K562 (cell line): ENCODE results near the gene C22orf39. TPM values are rescaled to one million over a fixed set of nuclear protein-coding genes. Genes with fewer than 3 reads are reported as not detected.
A peak's percentile ranks its signal among the peaks of the same experiment; 100 is the strongest.

Experiments used
- EP300 ChIP-seq: IDR thresholded peaks from 2 replicates; pipeline ENCODE4 v1.6.1; 2012; ENCODE audit warnings: low read length, improper control_type of control experiment
- ID3 ChIP-seq, 2 experiments: fragments of 250-450 bp in 1 of 2; fragments of 450-650 bp in 1 of 2; sonication (Bioruptor Pico) in 1 of 2; IDR thresholded peaks; 2 replicates each; pipeline versions ENCODE4 v1.6.1 to v1.8.0; 2016 to 2021; ENCODE audit warnings: mild to moderate bottlenecking in 2 of 2, moderate library complexity in 2 of 2, missing compliant biosample characterization in 1 of 2, missing genetic modification characterization in 1 of 2
- MGA ChIP-seq: fragments of 450-650 bp; IDR thresholded peaks from 2 replicates; pipeline ENCODE4 v1.6.1; 2016; ENCODE audit warnings: mild to moderate bottlenecking, moderate library complexity
- RUNX1 ChIP-seq: sonication (generic); IDR thresholded peaks from 2 replicates; pipeline ENCODE4 v1.6.1; 2016; ENCODE audit warnings: antibody characterized with exemption, low read depth
- TSHZ1 ChIP-seq: fragments of 250-450 bp; sonication (Bioruptor Pico); IDR thresholded peaks from 2 replicates; pipeline ENCODE4 v1.4.0; 2020; ENCODE audit warnings: mild to moderate bottlenecking, moderate library complexity
- ZBTB34 ChIP-seq: fragments of 250-450 bp; sonication (Bioruptor Pico); IDR thresholded peaks from 2 replicates; pipeline ENCODE4 v1.8.0; 2021; ENCODE audit warnings: mild to moderate bottlenecking, moderate library complexity
- ZNF239 ChIP-seq: fragments of 250-450 bp; sonication (Bioruptor Pico); IDR thresholded peaks from 2 replicates; pipeline ENCODE4 v1.4.0; 2020; ENCODE audit warnings: mild to moderate bottlenecking
- polyA plus RNA-seq, 8 experiments: library from polyadenylated mRNA; depleted of rRNA in 4 of 8; stranded (reverse) in 5 of 8; unstranded in 3 of 8; fragments of >200 nt; fragmentation: Nextera tagmentation in 2 of 8; fragmentation: Illumina TruSeq in 1 of 8; extraction: Ambion mirVana in 2 of 8; extraction: Trizol in 1 of 8; gene quantifications; 2 replicates each; pipeline versions ENCODE4 v1.2.1 to v1.2.3, GENCODE V29; 2011 to 2014; ENCODE audit warnings: inconsistent platforms in 1 of 8, missing spikeins in 1 of 8
- total RNA-seq, 7 experiments: library from RNA; depleted of rRNA in 6 of 7; stranded (reverse); fragments of >200 nt in 6 of 7; fragmentation: Illumina TruSeq in 2 of 7; extraction: Trizol in 2 of 7; gene quantifications; 2 replicates each; pipeline versions ENCODE4 v1.2.1 to v1.2.3, GENCODE V29; 2011 to 2021; ENCODE audit warnings: low replicate concordance in 1 of 7

Gene C22orf39
- total and polyA plus RNA-seq, 9 of the 15 experiments (the other 6 are each of a cell fraction or from before 2014, with no cell fraction given) = 20.4 to 139 (median 66.8) TPM

GRCh38 chr22:19447330-19448075 is at the start of gene C22orf39 (continued):
- TF ChIP-seq TSHZ1 = no peak
- peak; percentile 60; the same call in 1 of the 2 replicates for TF ChIP-seq ZBTB34 (CRISPR knock-in tag)
- peak; percentile 37; the same call in 1 of the 2 replicates for TF ChIP-seq RUNX1
- TF ChIP-seq ID3 (CRISPR knock-in tag; IDR thresholded peaks at IDR 0.05) = no peak
- no peak for TF ChIP-seq ID3 (tag; IDR thresholded peaks at IDR 0.05)
- TF ChIP-seq MGA = no peak
- TF ChIP-seq ZNF239 = no peak
- TF ChIP-seq EP300 = 0 out of 2 replicates have a peak, but pooled peaks have one; percentile 14
